ENCODE results near the gene ASPG. TPM values are rescaled to one million over a fixed set of nuclear protein-coding genes. Genes with fewer than 3 reads are reported as not detected.

The ASPG gene
- polyA plus RNA-seq, 1 experiment, result not detected

DNA sequence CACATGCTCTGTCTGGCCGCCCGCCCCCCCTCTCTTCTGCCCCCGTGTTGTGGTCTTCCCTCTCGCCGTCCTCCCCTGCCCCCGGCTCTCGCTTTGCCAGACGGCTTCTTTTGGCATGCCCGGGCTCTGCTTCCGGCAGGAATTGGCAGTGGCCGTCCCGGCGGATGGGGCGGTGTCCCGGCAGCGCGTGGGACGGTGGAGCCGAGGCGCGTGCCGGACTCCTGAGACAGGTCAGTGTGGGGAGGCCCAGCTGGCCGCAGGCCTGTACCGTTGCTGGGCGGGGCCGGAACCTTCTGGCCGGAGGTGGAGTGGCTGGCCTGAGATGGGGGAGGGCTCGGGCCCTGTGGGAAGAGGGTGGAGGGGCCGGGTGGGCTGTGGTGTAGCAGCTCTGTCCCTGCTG lies 70.0 kb downstream of the ASPG start:
- no peak overlapping the region for H3K27ac ChIP-seq (ENCODE audit: low read depth, low read length)
- no peaks in the 10 kb centered on the region for H3K27me3 ChIP-seq (ENCODE audit: control insufficient read depth, insufficient read depth, low read length)
- TF ChIP-seq, protein P1, sequence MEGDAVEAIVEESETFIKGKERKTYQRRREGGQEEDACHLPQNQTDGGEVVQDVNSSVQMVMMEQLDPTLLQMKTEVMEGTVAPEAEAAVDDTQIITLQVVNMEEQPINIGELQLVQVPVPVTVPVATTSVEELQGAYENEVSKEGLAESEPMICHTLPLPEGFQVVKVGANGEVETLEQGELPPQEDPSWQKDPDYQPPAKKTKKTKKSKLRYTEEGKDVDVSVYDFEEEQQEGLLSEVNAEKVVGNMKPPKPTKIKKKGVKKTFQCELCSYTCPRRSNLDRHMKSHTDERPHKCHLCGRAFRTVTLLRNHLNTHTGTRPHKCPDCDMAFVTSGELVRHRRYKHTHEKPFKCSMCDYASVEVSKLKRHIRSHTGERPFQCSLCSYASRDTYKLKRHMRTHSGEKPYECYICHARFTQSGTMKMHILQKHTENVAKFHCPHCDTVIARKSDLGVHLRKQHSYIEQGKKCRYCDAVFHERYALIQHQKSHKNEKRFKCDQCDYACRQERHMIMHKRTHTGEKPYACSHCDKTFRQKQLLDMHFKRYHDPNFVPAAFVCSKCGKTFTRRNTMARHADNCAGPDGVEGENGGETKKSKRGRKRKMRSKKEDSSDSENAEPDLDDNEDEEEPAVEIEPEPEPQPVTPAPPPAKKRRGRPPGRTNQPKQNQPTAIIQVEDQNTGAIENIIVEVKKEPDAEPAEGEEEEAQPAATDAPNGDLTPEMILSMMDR (IDR thresholded peaks at IDR 0.05; ENCODE audit: low read depth, low read length), result no peak
- no peak overlapping the region for H3K4me3 ChIP-seq (ENCODE audit: low read depth, low read length)
- no peak for DNase-seq (ENCODE audit: low read depth, low spot score)
- H3K9me3 ChIP-seq (ENCODE audit: control insufficient read depth, insufficient read depth, low read length), result peaks cover 95% of the 10 kb centered on the region
- POLR2A ChIA-PET, result no interaction called here
- CTCF ChIA-PET, result no interaction called here

GRCh38 chr14:104156142-104156541 lies 70.6 kb downstream of the ASPG start:
- no peak for DNase-seq (ENCODE audit: low read depth, low spot score)
- CTCF ChIA-PET, result no interaction called here
- Histone ChIP-seq H3K27ac (ENCODE audit: low read depth, low read length) (no peak overlapping the region), H3K4me3 (ENCODE audit: low read depth, low read length) (no peak overlapping the region), H3K9me3 (ENCODE audit: control insufficient read depth, insufficient read depth, low read length) (peaks cover 98% of the 10 kb centered on the region), H3K27me3 (ENCODE audit: control insufficient read depth, insufficient read depth, low read length) (no peaks in the 10 kb centered on the region)
- POLR2A ChIA-PET, result no interaction called here
- TF ChIP-seq, protein P1 (IDR thresholded peaks at IDR 0.05; ENCODE audit: low read depth, low read length), result no peak

DNA sequence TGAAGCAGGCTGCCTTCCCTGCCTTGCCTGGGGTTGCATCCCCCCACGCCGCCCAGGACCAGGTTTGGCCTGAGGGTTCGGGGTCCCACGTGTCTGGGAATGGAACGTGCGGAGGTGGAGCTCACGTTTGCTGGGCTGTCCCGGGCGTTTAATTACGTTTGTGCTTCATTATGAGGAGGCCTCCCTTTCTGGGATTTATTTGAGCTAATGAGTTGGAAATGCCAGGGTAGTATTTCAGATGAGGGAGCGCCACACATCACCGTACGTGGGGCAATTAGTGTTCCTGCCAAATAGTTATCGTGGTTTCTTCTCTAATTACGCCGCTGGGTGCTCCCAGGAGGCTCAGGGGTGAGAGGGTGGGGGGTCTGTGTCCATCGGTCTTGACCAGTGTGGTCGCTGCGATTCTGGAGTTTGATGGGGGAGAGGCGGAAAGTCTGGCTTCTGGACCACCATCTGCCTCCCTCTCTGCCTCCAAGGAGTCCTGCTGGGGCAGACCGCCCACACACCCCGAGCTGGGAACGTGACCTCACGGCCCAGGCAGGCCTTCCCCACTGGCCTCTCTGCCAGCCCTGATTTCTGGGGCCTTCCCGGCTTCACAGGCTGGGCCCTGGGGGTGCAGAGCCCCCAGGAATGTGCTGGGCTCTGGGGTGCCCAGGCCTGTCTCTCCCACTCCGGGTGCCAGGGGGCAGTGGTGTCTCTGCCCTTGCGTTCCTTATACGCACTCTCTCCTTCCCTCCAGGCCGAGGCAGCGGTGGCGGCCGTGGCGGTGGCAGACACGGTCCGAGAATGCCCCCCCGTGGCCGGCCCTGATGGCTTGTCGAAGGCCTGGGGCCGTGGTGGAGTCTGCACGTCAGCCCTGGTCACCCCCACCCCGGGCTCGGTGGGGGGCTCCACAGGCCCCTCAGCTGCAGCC lies 71.8 kb downstream of the ASPG start:
- CTCF ChIA-PET, result interaction anchor here (0.7 kb wide), 1 partner anchor 288 kb away, joined by 4 read pairs; no protein-coding TSS in a partner anchor

DNA sequence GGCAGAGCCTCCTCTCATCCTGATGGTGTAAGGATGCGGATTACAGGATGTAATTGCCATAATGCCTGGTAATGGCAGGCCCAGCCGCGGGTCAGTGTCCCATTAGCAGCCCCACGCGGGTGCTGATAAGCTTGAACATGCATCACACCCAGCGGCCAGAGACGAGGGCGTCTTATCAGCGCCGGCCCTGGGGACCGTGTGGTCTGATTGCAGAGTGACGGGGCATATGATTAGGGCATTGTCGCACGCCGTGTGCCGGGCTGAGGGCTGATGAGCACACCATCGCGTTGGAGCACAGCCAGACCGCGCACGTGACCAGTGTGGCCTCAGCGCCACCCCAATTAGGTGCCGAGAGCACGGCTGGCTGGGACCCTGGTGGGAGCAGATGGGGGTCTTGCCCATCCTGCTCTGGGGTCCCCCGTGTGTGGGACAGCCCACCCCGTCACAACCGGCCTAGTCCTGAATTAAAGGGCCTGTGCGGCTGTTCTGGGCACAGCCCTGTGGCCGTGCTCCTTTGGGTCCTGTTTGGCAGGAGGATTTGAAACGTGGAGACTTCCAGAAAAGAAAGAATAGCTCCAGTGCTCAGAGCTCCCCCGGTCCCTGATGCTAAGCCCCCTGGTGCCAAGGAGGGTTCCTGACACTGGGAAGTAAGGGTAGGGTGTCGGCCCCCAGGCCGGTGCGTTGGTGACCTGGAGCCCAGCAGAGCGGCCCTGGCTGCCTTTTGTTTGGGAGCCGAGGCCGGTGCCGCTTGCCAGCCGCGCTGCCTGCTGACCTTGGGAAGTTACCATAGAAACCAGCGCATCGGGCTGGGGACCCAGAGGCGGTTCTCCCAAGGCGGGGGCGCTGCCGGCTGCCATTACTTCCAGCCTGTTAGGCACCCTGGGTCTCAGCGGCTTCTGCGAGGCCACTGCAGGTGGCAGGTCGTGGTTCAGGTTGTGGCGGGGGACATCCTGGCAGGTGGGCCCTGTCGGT lies 73.6 kb downstream of the ASPG start:
- CTCF ChIA-PET, result no interaction called here

More for the DNA sequence above, 71.8 kb downstream of the ASPG start:
- no peak overlapping the region for H3K27ac ChIP-seq (ENCODE audit: low read depth, low read length)
- DNase-seq (ENCODE audit: low read depth, low spot score), result no peak
- POLR2A ChIA-PET, result no interaction called here
- H3K27me3 ChIP-seq (ENCODE audit: control insufficient read depth, insufficient read depth, low read length), result no peaks in the 10 kb centered on the region
- H3K4me3 ChIP-seq (ENCODE audit: low read depth, low read length), result no peak overlapping the region
- H3K9me3 ChIP-seq (ENCODE audit: control insufficient read depth, insufficient read depth, low read length), result peaks cover 100% of the 10 kb centered on the region
- TF ChIP-seq, protein P1 (IDR thresholded peaks at IDR 0.05; ENCODE audit: low read depth, low read length), result no peak

More for the DNA sequence above, 73.6 kb downstream of the ASPG start:
- H3K27me3 ChIP-seq (ENCODE audit: control insufficient read depth, insufficient read depth, low read length), result no peaks in the 10 kb centered on the region
- DNase-seq (ENCODE audit: low read depth, low spot score), result no peak
- POLR2A ChIA-PET, result no interaction called here
- H3K27ac ChIP-seq (ENCODE audit: low read depth, low read length), result no peak overlapping the region
- peaks cover 100% of the 10 kb centered on the region for H3K9me3 ChIP-seq (ENCODE audit: control insufficient read depth, insufficient read depth, low read length)
- no peak overlapping the region for H3K4me3 ChIP-seq (ENCODE audit: low read depth, low read length)
- TF ChIP-seq, protein P1 (IDR thresholded peaks at IDR 0.05; ENCODE audit: low read depth, low read length), result no peak
